ENCODE measurements around the gene TSPAN18.

DNA sequence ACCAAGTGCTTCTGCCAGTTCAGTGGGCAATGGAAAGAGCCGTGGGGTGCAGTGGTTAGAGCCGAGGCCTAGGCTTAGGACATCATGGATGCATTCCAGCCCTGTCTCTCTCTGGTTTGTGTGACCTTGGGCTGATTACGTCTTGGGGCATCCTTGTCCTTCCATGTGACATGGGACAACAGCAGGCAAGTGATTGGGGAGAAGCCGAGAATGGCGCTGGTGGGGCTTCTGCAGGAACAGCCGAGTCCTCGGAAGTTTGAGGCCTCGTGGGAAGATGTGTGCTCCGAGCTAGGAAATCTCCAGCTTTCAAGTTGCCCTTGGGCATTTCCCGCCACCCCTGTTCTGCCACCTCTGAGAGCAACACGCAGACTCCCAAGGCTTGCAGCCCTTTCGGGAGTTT, 16.6 kb downstream of the TSPAN18 start:
- TF ChIP-seq, protein P1, sequence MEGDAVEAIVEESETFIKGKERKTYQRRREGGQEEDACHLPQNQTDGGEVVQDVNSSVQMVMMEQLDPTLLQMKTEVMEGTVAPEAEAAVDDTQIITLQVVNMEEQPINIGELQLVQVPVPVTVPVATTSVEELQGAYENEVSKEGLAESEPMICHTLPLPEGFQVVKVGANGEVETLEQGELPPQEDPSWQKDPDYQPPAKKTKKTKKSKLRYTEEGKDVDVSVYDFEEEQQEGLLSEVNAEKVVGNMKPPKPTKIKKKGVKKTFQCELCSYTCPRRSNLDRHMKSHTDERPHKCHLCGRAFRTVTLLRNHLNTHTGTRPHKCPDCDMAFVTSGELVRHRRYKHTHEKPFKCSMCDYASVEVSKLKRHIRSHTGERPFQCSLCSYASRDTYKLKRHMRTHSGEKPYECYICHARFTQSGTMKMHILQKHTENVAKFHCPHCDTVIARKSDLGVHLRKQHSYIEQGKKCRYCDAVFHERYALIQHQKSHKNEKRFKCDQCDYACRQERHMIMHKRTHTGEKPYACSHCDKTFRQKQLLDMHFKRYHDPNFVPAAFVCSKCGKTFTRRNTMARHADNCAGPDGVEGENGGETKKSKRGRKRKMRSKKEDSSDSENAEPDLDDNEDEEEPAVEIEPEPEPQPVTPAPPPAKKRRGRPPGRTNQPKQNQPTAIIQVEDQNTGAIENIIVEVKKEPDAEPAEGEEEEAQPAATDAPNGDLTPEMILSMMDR (IDR thresholded peaks at IDR 0.05), result no peak
- TF ChIP-seq POLR2A (IDR thresholded peaks at IDR 0.05) (no peak), POLR2AphosphoS5 (IDR thresholded peaks at IDR 0.05; ENCODE audit: insufficient read depth in 1 of 2, low read depth in 1 of 2) (no peak)

Measured in vagina (tissue), 2 donors.